Ovary (tissue), 3 donors: ENCODE data around the gene ATP2C2.

Source experiments
- EP300 ChIP-seq: sonication (generic); formaldehyde crosslinking; IDR thresholded peaks from one replicate; pipeline ENCODE4 v1.6.1; 2017; ENCODE audit warnings: antibody characterized with exemption
- POLR2A ChIP-seq: fragments of 450-650 bp; IDR thresholded peaks from one replicate; pipeline ENCODE4 v1.6.1; 2017; ENCODE audit warnings: antibody characterized with exemption, mild to moderate bottlenecking, moderate library complexity
- TF ChIP-seq, protein P1 (sequence below), 3 donors: fragments of 450-650 bp in 2 of 3; fragments of 200-600 bp in 1 of 3; IDR thresholded peaks; one replicate each; pipeline versions ENCODE4 v1.5.1 to v1.8.0; 2016 to 2022; ENCODE audit warnings: antibody characterized with exemption in 3 of 3, mild to moderate bottlenecking in 1 of 3
- donor health status: DM: no; HTN: no; CAD: no.

DNA sequence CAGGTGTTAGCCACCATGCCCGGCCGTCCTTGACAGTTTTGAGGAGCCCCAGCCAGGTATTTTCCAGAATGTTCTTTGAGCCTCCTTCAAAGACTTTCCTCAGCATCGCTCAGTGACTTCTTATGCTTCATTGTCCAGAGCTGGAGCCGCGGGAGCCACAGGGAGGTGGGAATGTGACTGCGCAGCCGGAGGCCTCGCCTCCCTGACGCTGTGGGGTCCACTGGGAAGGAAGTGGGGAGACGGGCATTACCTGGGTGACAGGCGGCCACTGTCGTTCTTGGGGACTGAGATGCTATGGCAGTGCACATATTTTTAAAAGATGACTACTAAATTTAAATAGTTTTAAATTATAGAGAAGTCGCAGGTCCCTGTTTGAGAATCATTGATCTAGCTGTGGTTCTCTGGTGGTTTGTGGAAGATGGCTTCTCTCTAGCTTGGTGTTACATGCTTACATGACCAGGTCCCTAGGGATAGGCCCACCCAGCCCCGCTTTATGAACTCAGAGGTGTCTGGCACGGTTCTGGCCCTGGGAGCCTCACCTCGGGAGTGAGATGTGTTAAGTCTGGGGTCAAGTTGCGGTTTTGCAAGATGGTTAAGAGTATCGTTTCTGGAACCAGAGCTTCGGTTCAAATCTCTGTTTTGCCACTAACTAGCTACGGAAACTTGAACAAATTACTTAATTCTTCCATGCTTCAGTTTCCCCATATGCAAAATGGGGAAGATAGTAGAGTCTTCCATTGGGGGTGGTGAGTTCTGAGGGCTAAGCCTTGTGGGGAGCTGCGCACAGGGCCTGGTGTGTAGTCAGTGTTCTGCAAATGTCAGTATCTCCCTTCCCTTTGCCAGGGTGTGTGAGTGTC is 53.0 kb downstream of the ATP2C2 start:
- TF ChIP-seq, protein P1, sequence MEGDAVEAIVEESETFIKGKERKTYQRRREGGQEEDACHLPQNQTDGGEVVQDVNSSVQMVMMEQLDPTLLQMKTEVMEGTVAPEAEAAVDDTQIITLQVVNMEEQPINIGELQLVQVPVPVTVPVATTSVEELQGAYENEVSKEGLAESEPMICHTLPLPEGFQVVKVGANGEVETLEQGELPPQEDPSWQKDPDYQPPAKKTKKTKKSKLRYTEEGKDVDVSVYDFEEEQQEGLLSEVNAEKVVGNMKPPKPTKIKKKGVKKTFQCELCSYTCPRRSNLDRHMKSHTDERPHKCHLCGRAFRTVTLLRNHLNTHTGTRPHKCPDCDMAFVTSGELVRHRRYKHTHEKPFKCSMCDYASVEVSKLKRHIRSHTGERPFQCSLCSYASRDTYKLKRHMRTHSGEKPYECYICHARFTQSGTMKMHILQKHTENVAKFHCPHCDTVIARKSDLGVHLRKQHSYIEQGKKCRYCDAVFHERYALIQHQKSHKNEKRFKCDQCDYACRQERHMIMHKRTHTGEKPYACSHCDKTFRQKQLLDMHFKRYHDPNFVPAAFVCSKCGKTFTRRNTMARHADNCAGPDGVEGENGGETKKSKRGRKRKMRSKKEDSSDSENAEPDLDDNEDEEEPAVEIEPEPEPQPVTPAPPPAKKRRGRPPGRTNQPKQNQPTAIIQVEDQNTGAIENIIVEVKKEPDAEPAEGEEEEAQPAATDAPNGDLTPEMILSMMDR (IDR thresholded peaks at IDR 0.05) = no peak
- TF ChIP-seq POLR2A = no peak
- TF ChIP-seq EP300 = no peak
